IPS-18a (cell line): Measurements from ENCODE around the gene DIP2A.

ENCODE experiments used
- H3K27ac ChIP-seq: one replicate; pipeline ENCODE4 v1.5.1; 2013; ENCODE audit warnings: low read length
- H3K27me3 ChIP-seq: one replicate; pipeline ENCODE4 v1.6.1; 2013; ENCODE audit warnings: mild to moderate bottlenecking, low read length; ENCODE audit not compliant: control insufficient read depth, insufficient read depth
- H3K36me3 ChIP-seq: one replicate; pipeline ENCODE4 v1.6.1; 2013; ENCODE audit warnings: low read depth, low read length; ENCODE audit not compliant: control insufficient read depth
- H3K4me1 ChIP-seq: one replicate; pipeline ENCODE4 v1.6.1; 2013; ENCODE audit warnings: low read depth, low read length; ENCODE audit not compliant: control insufficient read depth
- H3K4me3 ChIP-seq: one replicate; pipeline ENCODE4 v1.5.1; 2013; ENCODE audit warnings: low read length
- H3K9ac ChIP-seq: one replicate; pipeline ENCODE4 v1.6.1; 2013; ENCODE audit warnings: mild to moderate bottlenecking, low read length, moderate library complexity
- H3K9me3 ChIP-seq: one replicate; pipeline ENCODE4 v1.6.1; 2013; ENCODE audit warnings: low read depth, low read length; ENCODE audit not compliant: control insufficient read depth

The DIP2A gene

GRCh38 chr21:46472246-46472645 is 13.6 kb downstream of the DIP2A start:
- Histone ChIP-seq H3K4me1 (no peaks in the 10 kb centered on the region), H3K4me3 (no peak overlapping the region), H3K36me3 (no peaks in the 10 kb centered on the region), H3K27me3 (no peaks in the 10 kb centered on the region), H3K9ac (no peak overlapping the region), H3K27ac (no peak overlapping the region), H3K9me3 (no peaks in the 10 kb centered on the region)

GRCh38 chr21:46474382-46474781 is 15.7 kb downstream of the DIP2A start:
- H3K36me3 ChIP-seq = no peaks in the 10 kb centered on the region
- H3K9ac ChIP-seq = no peak overlapping the region
- H3K27me3 ChIP-seq = no peaks in the 10 kb centered on the region

GRCh38 chr21:46475296-46475695 is 16.6 kb downstream of the DIP2A start:
- Histone ChIP-seq H3K4me3 (no peak overlapping the region), H3K4me1 (no peaks in the 10 kb centered on the region), H3K36me3 (no peaks in the 10 kb centered on the region), H3K27me3 (no peaks in the 10 kb centered on the region), H3K9ac (no peak overlapping the region), H3K27ac (no peak overlapping the region), H3K9me3 (no peaks in the 10 kb centered on the region)

More at GRCh38 chr21:46474382-46474781, 15.7 kb downstream of the DIP2A start:
- Histone ChIP-seq H3K4me1 (no peaks in the 10 kb centered on the region), H3K27ac (no peak overlapping the region), H3K4me3 (no peak overlapping the region), H3K9me3 (no peaks in the 10 kb centered on the region)

- Histone ChIP-seq H3K27ac (no peak overlapping the region), H3K4me3 (no peak overlapping the region), H3K9me3 (no peaks in the 10 kb centered on the region), H3K27me3 (no peaks in the 10 kb centered on the region), H3K36me3 (no peaks in the 10 kb centered on the region), H3K9ac (no peak overlapping the region), H3K4me1 (no peaks in the 10 kb centered on the region)
Observed at GRCh38 chr21:46477765-46478164, 19.1 kb downstream of the DIP2A start.

GRCh38 chr21:46478910-46479309 is 20.2 kb downstream of the DIP2A start:
- Histone ChIP-seq H3K27me3 (no peaks in the 10 kb centered on the region), H3K9me3 (no peaks in the 10 kb centered on the region), H3K9ac (no peak overlapping the region), H3K27ac (no peak overlapping the region), H3K4me3 (no peak overlapping the region), H3K4me1 (no peaks in the 10 kb centered on the region), H3K36me3 (no peaks in the 10 kb centered on the region)

GRCh38 chr21:46480466-46480865 is 21.8 kb downstream of the DIP2A start:
- H3K9ac ChIP-seq = no peak overlapping the region
- H3K9me3 ChIP-seq = no peaks in the 10 kb centered on the region
- H3K36me3 ChIP-seq = no peaks in the 10 kb centered on the region
- no peaks in the 10 kb centered on the region for H3K4me1 ChIP-seq
- H3K27me3 ChIP-seq = no peaks in the 10 kb centered on the region
- H3K4me3 ChIP-seq = no peak overlapping the region
- no peak overlapping the region for H3K27ac ChIP-seq

- no peaks in the 10 kb centered on the region for H3K27me3 ChIP-seq
- H3K9me3 ChIP-seq = no peaks in the 10 kb centered on the region
- no peak overlapping the region for H3K27ac ChIP-seq
- H3K4me1 ChIP-seq = no peaks in the 10 kb centered on the region
- H3K9ac ChIP-seq = no peak overlapping the region
- no peak overlapping the region for H3K4me3 ChIP-seq
- H3K36me3 ChIP-seq = no peaks in the 10 kb centered on the region
Observed at GRCh38 chr21:46482225-46482845, 23.6 kb downstream of the DIP2A start.

- Histone ChIP-seq H3K4me1 (no peaks in the 10 kb centered on the region), H3K27ac (no peak overlapping the region), H3K27me3 (no peaks in the 10 kb centered on the region), H3K9me3 (no peaks in the 10 kb centered on the region), H3K4me3 (no peak overlapping the region), H3K36me3 (no peaks in the 10 kb centered on the region), H3K9ac (no peak overlapping the region)
Observed at GRCh38 chr21:46482846-46483231, 24.1 kb downstream of the DIP2A start.

- Histone ChIP-seq H3K9ac (no peak overlapping the region), H3K27ac (no peak overlapping the region), H3K4me3 (no peak overlapping the region), H3K9me3 (no peaks in the 10 kb centered on the region), H3K4me1 (no peaks in the 10 kb centered on the region), H3K36me3 (no peaks in the 10 kb centered on the region), H3K27me3 (no peaks in the 10 kb centered on the region)
Observed at GRCh38 chr21:46483300-46484295, 24.9 kb downstream of the DIP2A start.

- no peaks in the 10 kb centered on the region for H3K9me3 ChIP-seq
- H3K36me3 ChIP-seq = no peaks in the 10 kb centered on the region
- no peaks in the 10 kb centered on the region for H3K27me3 ChIP-seq
- no peak overlapping the region for H3K4me3 ChIP-seq
- no peak overlapping the region for H3K9ac ChIP-seq
- no peaks in the 10 kb centered on the region for H3K4me1 ChIP-seq
- no peak overlapping the region for H3K27ac ChIP-seq
Observed at GRCh38 chr21:46486481-46487126, 27.9 kb downstream of the DIP2A start.

GRCh38 chr21:46489162-46489663 is 30.5 kb downstream of the DIP2A start:
- no peaks in the 10 kb centered on the region for H3K4me1 ChIP-seq
- H3K36me3 ChIP-seq = no peaks in the 10 kb centered on the region
- no peak overlapping the region for H3K4me3 ChIP-seq
- H3K27me3 ChIP-seq = no peaks in the 10 kb centered on the region
- H3K9ac ChIP-seq = no peak overlapping the region
- no peak overlapping the region for H3K27ac ChIP-seq
- no peaks in the 10 kb centered on the region for H3K9me3 ChIP-seq
